Stimulated activated naive B cell treated with anti-CD40 and anti-IgM and Interleukin-4, amounts not matched to agents 10 μg/mL and 1 μg/mL and 100 μg/mL, for 72 hours (primary cell): ENCODE measurements around the gene FAM163B.

ENCODE experiments used
- ATAC-seq, 2 donors: fragments of 150-1000 bp; cut with Tn5 transposase; replicated peaks; 2 replicates each; pipeline ENCODE4 v1.10.0; 2021; ENCODE audit warnings: moderate library complexity in 1 of 2
- DNase-seq: peaks from one replicate; pipeline ENCODE4 v3.0.0; 2021
- H3K27ac Mint-ChIP-seq: one replicate; pipeline ENCODE4 v1.8.0; 2022; ENCODE audit warnings: mild to moderate bottlenecking, mixed read lengths
- H3K27me3 Mint-ChIP-seq, 2 donors: one replicate each; pipeline ENCODE4 v1.8.0; 2022; ENCODE audit warnings: mixed read lengths in 2 of 2
- H3K36me3 Mint-ChIP-seq, 2 donors: one replicate each; pipeline ENCODE4 v1.8.0; 2022; ENCODE audit warnings: mixed read lengths in 2 of 2, mild to moderate bottlenecking in 1 of 2
- H3K4me1 Mint-ChIP-seq, 2 donors: one replicate each; pipeline ENCODE4 v1.8.0; 2022; ENCODE audit warnings: mixed read lengths in 2 of 2, mild to moderate bottlenecking in 1 of 2
- H3K4me3 Mint-ChIP-seq, 2 donors: one replicate each; pipeline ENCODE4 v1.8.0; 2022; ENCODE audit warnings: mild to moderate bottlenecking in 2 of 2, mixed read lengths in 2 of 2, moderate library complexity in 1 of 2
- H3K9me3 Mint-ChIP-seq, 2 donors: one replicate each; pipeline ENCODE4 v1.8.0; 2022; ENCODE audit warnings: mixed read lengths in 2 of 2, mild to moderate bottlenecking in 1 of 2

FAM163B gene

DNA sequence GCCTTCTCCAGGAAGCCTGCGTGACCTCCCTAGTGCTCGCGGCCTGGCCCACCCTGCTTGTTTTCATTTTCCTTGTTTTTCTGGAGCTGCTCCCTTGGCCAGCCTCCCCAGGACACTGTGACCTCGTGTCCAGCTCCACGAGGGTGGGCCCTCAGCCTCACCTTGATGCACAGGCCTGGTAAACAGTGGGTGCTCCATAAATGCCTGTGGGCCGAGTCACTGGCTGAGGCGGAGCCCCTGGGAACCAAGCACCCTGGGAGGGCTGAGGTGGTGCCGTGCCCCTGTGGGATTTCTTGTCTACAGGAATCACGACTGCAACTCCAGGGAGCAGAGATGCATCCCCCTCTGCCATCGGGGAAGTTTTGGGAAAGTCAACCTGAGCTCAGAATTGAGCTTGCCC lies 17.2 kb downstream of the FAM163B start:
- DNase-seq (no peak), ATAC-seq (no peak)
- Mint-ChIP-seq H3K9me3 (peaks cover 6 to 7% of the 10 kb centered on the region in 2 donors), H3K27me3 (peaks cover 22 to 30% of the 10 kb centered on the region in 2 donors), H3K4me3 (no peak overlapping the region), H3K27ac (no peak overlapping the region), H3K4me1 (peaks cover 0 to 2% of the 10 kb centered on the region in 2 donors), H3K36me3 (peaks cover 0 to 2% of the 10 kb centered on the region in 2 donors)

DNA sequence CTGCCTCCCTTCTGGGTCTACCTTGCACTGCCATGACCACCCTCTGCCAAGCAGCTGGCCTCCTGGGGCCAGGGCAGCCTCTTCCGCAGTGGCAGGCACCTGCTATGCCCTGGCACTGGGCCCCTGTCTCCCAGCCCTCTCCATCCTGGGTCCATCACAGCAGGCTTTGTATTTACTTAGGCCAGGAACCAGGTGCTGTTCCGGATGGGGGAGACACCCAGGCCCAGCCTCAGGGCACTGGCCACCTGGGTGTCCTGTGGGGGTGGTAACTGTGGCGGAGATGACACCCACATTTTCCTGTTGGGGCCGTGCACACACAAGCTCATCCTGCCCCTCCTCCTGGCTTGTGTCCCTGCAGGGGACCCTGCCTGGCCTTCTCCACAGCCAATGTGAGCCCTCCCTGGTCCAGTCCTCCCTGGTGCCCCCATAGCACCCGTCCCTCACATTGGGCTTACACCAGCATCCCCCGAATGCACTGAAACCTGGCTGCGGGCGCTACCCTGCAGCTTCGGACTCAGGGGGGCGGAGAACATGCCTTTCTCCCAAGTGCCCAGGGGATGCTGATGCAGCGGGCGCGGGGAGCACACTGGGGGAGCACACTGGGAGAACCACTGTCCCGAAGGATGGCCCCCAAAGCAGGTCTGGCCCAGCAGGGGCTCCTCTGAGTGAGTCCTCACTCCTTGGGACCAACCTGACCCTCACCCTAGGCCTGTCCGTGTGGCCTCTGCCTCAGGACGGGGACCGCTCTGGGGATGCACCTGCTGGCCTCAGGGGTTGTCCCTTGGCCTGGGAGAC lies 17.9 kb downstream of the FAM163B start:
- H3K9me3 Mint-ChIP-seq: peaks cover 4 to 5% of the 10 kb centered on the region in 2 donors
- ATAC-seq: no peak
- no peak for DNase-seq
- no peak overlapping the region for H3K27ac Mint-ChIP-seq
- H3K27me3 Mint-ChIP-seq: peaks cover 22 to 36% of the 10 kb centered on the region in 2 donors
- peaks cover 0 to 2% of the 10 kb centered on the region in 2 donors for H3K36me3 Mint-ChIP-seq
- peaks cover 0 to 2% of the 10 kb centered on the region in 2 donors for H3K4me1 Mint-ChIP-seq
- no peak overlapping the region for H3K4me3 Mint-ChIP-seq

DNA sequence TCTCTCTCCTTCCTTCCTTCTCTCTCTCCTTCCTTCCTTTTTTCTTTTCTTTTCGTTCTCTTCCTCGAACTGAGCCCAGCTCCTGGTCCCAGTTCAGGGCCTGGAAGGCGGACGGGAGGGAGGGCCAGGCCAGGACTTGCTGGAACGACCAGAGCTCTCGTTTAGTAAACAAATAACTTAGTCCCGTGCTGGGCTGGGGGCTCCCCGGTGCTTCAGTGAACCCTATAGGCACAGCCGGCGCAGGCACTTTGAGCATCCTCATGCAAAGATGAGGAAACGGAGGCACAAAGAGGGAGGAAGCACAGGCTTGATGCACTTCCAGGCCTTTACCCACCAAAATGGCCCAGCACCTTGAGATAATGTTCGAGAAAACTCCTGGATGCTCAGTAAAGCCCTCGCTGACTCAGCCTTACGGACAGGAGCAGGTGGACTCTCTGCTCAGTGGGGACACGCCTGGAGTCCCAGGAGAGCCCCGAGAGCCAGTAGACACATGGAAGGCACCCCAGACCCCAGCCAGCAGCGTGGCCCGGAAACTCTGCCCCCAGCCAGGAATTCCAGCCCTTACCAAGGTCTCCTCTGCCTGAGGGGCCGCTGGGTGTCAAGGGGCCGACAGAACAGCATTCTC lies 18.8 kb downstream of the FAM163B start:
- ATAC-seq: no peak
- Mint-ChIP-seq H3K36me3 (peaks cover 0 to 2% of the 10 kb centered on the region in 2 donors), H3K4me1 (peaks cover 9% of the 10 kb centered on the region in 2 donors), H3K27ac (no peak overlapping the region), H3K27me3 (peaks cover 25 to 39% of the 10 kb centered on the region in 2 donors), H3K4me3 (no peak overlapping the region), H3K9me3 (peaks cover 3 to 5% of the 10 kb centered on the region in 2 donors)
- no peak for DNase-seq

DNA sequence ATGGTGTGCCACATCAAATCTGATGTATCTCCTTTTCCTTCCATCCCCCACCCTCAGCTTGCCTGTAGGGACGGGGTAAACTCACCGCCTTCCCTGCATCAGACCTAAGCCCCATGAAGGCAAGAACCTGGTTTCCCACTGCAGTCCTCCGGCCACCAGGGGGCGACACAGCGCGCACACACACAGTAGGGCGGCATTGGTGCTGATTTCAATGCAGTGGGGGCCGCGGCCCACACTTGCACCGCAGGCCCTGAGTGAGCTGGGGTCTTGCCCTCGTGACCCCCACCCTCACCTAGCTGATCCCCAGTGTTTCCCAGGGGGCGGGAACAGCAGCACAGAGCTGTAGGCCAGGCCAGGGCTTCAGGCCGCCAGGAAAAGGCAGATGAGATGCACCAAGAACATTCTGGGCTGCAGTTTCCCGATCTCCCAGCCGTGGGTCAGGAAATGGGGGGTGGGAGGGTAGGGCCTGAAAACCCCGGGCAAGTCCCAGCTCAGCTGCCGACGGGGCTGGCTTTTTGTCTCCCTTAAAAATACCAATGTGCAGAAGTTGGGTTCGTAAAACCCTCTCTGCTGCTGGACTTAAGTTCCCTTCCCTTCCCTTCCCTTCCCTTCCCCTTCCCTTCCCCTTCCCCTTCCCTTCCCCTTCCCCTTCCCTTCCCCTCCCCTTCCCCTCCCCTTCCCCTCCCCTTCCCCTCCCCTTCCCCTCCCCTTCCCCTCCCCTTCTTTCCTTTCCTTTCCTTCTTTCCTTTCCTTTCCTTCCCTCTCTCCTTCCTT lies 19.5 kb downstream of the FAM163B start:
- peaks cover 3 to 5% of the 10 kb centered on the region in 2 donors for H3K9me3 Mint-ChIP-seq
- no peak overlapping the region for H3K4me3 Mint-ChIP-seq
- peaks cover 15 to 16% of the 10 kb centered on the region in 2 donors for H3K4me1 Mint-ChIP-seq
- ATAC-seq (no peak), DNase-seq (no peak)
- no peak overlapping the region for H3K27ac Mint-ChIP-seq
- H3K27me3 Mint-ChIP-seq: peaks cover 30 to 44% of the 10 kb centered on the region in 2 donors
- peaks cover 0 to 2% of the 10 kb centered on the region in 2 donors for H3K36me3 Mint-ChIP-seq

DNA sequence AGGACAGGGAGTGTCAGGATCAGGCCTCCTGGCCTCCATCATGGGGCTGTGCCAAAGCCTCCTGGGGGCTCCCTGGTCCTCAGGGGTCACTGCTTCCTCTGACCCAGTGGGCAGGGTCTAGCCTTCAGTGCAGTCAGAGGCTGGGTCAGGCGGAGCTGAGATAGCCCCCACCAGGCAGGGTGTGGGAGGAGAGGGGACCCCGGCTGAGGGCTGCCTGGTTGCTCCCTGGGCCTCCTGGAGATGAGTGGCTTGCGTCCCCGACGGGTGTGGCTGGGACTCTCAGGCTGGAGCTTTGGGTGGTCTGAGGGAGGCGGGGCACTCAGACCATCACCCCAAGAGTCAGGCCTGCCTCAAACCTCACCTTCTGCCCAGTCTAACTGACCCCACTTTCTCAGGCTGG lies 21.7 kb downstream of the FAM163B start:
- peaks cover 22 to 34% of the 10 kb centered on the region in 2 donors for H3K4me1 Mint-ChIP-seq
- H3K36me3 Mint-ChIP-seq: no peaks in the 10 kb centered on the region
- no peak overlapping the region for H3K27ac Mint-ChIP-seq
- H3K9me3 Mint-ChIP-seq: peaks cover 3 to 5% of the 10 kb centered on the region in 2 donors
- H3K27me3 Mint-ChIP-seq: peaks cover 32 to 52% of the 10 kb centered on the region in 2 donors
- H3K4me3 Mint-ChIP-seq: no peak overlapping the region
- no peak for ATAC-seq
- DNase-seq: no peak

DNA sequence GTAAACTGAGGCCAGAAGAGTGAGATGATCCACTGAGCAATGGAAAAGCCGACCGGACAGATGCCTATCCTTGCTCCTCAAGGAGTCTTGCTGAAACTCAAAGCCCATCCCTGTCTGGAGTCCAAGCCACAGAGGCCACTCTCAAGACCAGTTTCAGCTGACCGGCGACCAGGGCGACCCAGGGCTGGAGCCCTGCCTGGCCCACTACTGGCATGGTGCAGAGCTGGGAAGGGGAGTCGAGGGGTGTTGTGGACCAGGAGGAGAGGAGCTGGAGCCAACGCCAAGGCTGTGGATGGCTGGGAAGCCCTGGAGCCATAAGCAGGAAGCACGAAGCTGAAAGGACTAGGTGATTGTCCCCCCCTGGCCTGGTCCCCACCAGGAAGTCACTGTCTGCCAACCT lies 22.1 kb downstream of the FAM163B start:
- Mint-ChIP-seq H3K4me3 (no peak overlapping the region), H3K9me3 (peaks cover 3 to 5% of the 10 kb centered on the region in 2 donors), H3K27me3 (peaks cover 36 to 54% of the 10 kb centered on the region in 2 donors), H3K27ac (no peak overlapping the region), H3K36me3 (no peaks in the 10 kb centered on the region), H3K4me1 (peaks cover 22 to 35% of the 10 kb centered on the region in 2 donors)
- ATAC-seq (no peak), DNase-seq (no peak)

DNA sequence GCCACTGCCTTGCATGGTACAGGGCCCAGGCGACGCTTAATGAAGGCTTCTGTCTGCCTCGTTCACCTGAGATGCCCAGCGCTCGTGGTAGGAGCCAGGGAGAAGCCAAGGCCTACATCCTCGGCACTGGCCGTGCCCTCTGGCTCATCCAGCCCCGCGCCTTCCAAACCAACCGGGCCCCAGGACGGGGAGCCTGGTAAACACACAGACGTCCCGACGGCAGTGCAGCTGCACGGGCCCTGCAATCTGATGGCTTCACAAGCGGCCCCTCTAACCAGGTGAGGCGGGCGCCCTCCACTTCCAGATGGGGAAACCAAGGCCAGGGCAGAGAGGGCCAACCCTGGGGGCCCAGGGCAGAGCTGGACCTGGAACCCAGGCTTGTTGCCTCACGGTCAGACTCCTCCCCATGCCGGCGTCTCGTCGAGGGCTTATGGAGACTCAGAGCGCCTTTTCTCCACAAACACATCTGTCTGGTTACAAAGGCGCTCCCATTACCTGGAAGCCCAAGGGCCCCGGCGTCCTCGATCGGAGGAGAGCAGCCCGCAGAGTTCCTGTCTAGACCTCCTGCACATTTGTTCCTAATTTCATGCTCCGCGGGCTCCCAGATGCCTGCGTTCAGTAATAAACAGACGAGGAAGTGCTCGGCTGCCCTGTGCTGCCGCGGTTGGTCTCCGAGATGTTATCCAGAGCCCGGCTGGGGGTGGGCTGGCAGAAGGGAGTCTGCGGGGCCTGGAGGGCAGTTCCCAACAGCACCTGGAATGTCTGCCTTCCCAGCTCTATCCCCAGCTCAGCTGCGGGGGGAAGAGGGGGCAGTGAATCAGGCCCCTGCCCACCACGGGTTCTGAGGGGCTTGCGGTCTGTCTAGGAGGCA lies 23.5 kb downstream of the FAM163B start:
- DNase-seq: no peak
- peak overlapping the region; percentile 47 to 55 for H3K4me3 Mint-ChIP-seq
- H3K4me1 Mint-ChIP-seq: peaks cover 27 to 47% of the 10 kb centered on the region in 2 donors
- peaks cover 3 to 5% of the 10 kb centered on the region in 2 donors for H3K9me3 Mint-ChIP-seq
- peaks cover 43 to 60% of the 10 kb centered on the region in 2 donors for H3K27me3 Mint-ChIP-seq
- peak; percentile 25 to 48 for ATAC-seq
- no peaks in the 10 kb centered on the region for H3K36me3 Mint-ChIP-seq
- peak overlapping the region; percentile 20 for H3K27ac Mint-ChIP-seq

DNA sequence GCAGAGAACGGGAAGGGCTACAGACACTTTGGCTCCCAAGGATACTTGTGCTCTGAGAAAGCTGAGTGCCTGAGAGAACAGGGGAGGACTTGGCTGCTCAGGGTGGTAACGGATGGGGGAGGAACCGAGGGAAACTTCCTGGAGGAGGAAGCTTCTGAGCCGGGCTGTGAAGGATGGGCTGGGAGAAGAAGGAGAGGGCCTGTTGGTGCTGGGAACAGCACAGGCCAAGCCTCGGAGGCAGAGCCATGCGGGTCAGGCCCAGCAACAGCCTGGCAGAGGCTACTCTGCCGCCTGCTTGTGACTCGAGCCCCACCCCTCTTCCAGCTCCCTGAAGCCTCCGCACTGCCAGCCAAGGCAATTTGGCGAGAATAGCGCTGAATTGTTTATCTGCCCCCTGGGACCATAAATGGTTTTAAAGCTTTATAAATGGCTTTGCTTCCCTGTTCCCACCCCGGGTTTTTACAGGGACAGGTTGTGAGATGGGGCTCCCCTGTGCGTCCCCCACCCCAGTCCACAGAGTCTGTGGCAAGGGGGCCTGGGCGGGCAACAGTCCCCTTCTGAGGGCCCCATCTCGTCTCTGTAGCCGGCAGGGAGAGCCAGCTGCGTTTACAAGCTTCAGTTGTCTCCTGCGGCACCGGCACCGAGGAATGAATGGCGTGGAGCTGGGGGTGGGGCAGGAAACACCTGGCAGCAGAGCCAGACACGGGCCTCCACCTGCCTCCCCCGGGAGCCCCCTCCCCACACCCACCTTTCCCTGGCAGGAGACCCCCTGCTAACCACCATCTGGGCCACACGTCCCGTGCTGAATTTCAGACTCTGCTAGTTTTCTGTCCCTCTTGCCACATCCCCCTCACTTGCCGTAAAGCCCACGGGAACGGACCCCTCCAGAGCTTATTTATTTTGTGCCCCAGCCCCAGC lies 24.4 kb downstream of the FAM163B start:
- no peak overlapping the region for H3K27ac Mint-ChIP-seq
- H3K9me3 Mint-ChIP-seq: peaks cover 3 to 5% of the 10 kb centered on the region in 2 donors
- H3K27me3 Mint-ChIP-seq: peaks cover 43 to 69% of the 10 kb centered on the region in 2 donors
- DNase-seq (no peak), ATAC-seq (peak; percentile 23 to 40)
- no peaks in the 10 kb centered on the region for H3K36me3 Mint-ChIP-seq
- peaks cover 32 to 56% of the 10 kb centered on the region in 2 donors for H3K4me1 Mint-ChIP-seq
- H3K4me3 Mint-ChIP-seq: peak overlapping the region; percentile 47 to 55

DNA sequence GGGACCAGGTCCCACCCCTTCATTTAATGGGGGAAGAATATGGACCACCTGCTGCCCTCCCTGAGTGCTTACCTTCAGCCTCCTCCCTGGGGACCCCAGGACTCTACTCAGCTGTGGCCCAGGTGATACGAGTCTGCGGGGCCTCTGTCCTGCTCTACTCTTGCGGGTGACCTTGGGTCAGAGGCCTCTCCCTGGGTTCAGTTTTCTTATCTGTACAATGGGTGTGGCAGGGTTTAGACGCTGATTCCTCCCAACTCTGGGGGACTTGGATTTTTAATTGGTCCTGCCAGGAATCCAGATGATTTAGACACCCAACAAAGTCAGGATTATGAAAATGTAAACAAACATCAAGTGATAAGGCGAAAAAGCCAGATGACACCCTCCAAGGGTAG lies 25.0 kb downstream of the FAM163B start:
- Mint-ChIP-seq H3K36me3 (no peaks in the 10 kb centered on the region), H3K4me1 (peaks cover 37 to 62% of the 10 kb centered on the region in 2 donors), H3K9me3 (peaks cover 3 to 5% of the 10 kb centered on the region in 2 donors), H3K27ac (peak overlapping the region; percentile 51), H3K27me3 (peaks cover 48 to 76% of the 10 kb centered on the region in 2 donors), H3K4me3 (no peak overlapping the region)
- ATAC-seq: no peak
- no peak for DNase-seq

DNA sequence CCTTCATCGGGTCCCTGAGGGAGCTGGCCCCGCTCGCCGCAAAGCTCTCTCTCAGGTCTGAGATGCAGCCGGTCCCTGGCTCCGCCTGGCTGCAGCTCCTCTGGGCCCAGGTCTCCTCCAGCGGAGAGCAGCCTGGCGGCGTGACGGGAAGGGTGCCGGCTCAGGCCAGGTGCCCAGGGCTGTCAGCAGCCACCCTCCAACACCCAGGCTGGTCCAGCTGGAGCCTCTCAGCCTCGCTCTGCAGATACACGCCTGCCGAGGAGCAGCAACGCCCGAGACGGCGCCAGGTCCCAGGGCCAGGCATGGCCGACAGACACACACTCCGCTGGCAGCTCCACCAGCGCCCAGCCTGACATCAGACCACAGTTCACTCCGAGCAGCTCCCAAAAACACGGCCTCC lies 25.6 kb downstream of the FAM163B start:
- no peak overlapping the region for H3K27ac Mint-ChIP-seq
- H3K36me3 Mint-ChIP-seq: no peaks in the 10 kb centered on the region
- DNase-seq (no peak), ATAC-seq (no peak)
- peaks cover 51 to 82% of the 10 kb centered on the region in 2 donors for H3K27me3 Mint-ChIP-seq
- peaks cover 40 to 68% of the 10 kb centered on the region in 2 donors for H3K4me1 Mint-ChIP-seq
- no peak overlapping the region for H3K4me3 Mint-ChIP-seq
- H3K9me3 Mint-ChIP-seq: peaks cover 3 to 4% of the 10 kb centered on the region in 2 donors

DNA sequence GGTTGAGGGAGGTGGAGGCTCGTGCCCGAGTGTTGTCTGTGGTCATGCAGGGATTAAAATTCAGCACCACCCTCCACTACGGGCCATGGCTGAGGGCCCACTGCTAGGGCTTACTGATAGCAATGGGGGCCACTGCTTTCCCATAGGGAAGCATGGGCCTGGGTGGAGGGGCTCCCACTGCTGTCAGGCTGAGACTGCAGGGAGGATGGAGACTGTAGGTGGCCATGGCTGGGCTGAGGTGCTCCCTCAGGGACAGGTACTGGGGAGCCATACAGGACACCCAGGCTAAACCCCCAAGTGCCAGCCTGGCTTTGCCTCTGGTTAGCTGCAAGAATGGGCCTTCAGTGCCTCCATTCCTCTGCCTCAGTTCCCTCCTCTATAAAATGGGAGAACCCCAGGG lies 26.1 kb downstream of the FAM163B start:
- Mint-ChIP-seq H3K4me1 (peaks cover 45 to 73% of the 10 kb centered on the region in 2 donors), H3K36me3 (no peaks in the 10 kb centered on the region), H3K4me3 (no peak overlapping the region), H3K9me3 (no peaks in the 10 kb centered on the region), H3K27ac (no peak overlapping the region), H3K27me3 (peaks cover 56 to 87% of the 10 kb centered on the region in 2 donors)
- ATAC-seq (no peak), DNase-seq (no peak)

DNA sequence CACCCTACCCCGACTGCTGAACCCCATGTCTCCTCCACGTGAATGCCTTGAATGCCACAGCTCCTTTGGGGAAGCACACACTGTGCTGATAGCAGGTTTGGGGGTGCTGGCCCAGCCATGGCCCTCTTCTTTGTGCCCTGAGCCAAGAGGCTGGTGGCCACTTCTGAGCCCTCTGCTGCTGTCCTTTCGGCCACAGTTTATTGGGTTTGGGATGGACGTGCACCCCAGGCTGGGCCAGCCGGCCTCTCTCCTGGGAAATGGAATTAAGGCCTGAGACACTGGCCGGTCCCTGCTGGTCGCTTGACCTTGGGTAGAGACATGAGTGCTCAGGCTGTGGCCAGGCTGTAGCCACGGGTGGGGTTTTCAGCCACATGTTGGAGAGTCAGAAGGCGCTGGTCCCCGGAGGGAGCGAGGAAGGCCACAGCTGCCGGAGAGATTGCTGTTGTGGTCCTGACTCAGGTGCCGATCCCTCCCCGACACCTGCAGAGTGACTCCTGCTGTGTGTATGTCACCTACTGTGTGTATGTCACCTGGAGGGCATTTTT lies 26.6 kb downstream of the FAM163B start:
- H3K27me3 Mint-ChIP-seq: peaks cover 62 to 92% of the 10 kb centered on the region in 2 donors
- no peak overlapping the region for H3K27ac Mint-ChIP-seq
- ATAC-seq (no peak), DNase-seq (no peak)
- H3K9me3 Mint-ChIP-seq: no peaks in the 10 kb centered on the region
- H3K4me3 Mint-ChIP-seq: no peak overlapping the region
- peaks cover 49 to 78% of the 10 kb centered on the region in 2 donors for H3K4me1 Mint-ChIP-seq
- H3K36me3 Mint-ChIP-seq: no peaks in the 10 kb centered on the region
